ENCODE data around the gene LSMEM2. TPM values are rescaled to one million over a fixed set of nuclear protein-coding genes. Genes with fewer than 3 reads are reported as not detected.
"Not testable (repeated sequence)": the region's sequence is repeated elsewhere in the genome, so short reads cannot be mapped to it uniquely, and the experiment has no call there.

The LSMEM2 gene
- total RNA-seq, 2 experiments from 2014 or later, result not detected

- peak overlapping the region; percentile 45 for H3K4me3 Mint-ChIP-seq
- H3K27me3 Mint-ChIP-seq, result peaks cover 51% of the 10 kb centered on the region
- DNase-seq, result no peak
- H3K4me1 Mint-ChIP-seq, result peaks cover 23% of the 10 kb centered on the region
- H3K36me3 Mint-ChIP-seq, result no peaks in the 10 kb centered on the region
- no peaks in the 10 kb centered on the region for H3K9me3 Mint-ChIP-seq
- H3K27ac Mint-ChIP-seq, result no peak overlapping the region
Measured at GRCh38 chr3:50275141-50275995, 3.5 kb upstream of the LSMEM2 start.

DNA sequence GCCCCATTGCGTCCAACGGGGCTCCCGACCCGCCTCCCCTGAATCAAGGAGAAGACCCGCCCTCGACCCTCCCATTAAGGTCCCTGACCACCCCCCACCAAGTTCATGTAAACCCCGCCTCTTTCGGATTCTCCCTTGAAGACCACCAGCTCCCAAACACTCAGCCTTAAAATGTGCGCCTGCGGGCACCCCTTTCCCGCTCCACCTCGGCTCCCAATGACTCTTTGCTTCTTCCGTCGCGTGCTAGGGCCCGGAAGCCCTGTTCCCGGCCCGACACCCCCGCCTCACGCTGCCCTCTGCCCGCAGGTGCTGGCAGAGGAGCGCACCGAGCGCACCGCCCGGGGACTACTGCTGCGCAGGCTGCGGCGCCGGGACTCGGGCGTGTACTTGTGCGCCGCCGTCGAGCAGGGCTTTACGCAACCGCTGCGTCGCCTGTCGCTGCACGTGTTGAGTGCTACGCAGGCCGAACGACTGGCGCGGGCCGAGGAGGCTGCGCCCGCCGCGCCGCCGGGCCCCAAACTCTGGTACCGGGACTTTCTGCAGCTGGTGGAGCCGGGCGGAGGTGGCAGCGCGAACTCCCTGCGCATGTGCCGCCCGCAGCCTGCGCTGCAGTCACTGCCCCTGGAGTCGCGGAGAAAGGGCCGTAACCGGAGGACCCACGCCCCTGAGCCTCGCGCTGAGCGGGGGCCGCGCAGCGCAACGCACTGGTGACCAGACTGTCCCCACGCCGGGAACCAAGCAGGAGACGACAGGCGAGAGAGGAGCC is 2.7 kb upstream of the LSMEM2 start:
- Mint-ChIP-seq H3K27me3 (peaks cover 51% of the 10 kb centered on the region), H3K4me1 (peaks cover 23% of the 10 kb centered on the region), H3K36me3 (no peaks in the 10 kb centered on the region), H3K27ac (no peak overlapping the region), H3K9me3 (no peaks in the 10 kb centered on the region), H3K4me3 (peak overlapping the region; percentile 45)
- DNase-seq, result peak; percentile 58

GRCh38 chr3:50276762-50277101 is 2.2 kb upstream of the LSMEM2 start:
- H3K4me3 Mint-ChIP-seq, result no peak overlapping the region
- H3K27me3 Mint-ChIP-seq, result peaks cover 46% of the 10 kb centered on the region
- no peak overlapping the region for H3K27ac Mint-ChIP-seq
- no peaks in the 10 kb centered on the region for H3K36me3 Mint-ChIP-seq
- no peak for DNase-seq
- H3K4me1 Mint-ChIP-seq, result peaks cover 20% of the 10 kb centered on the region
- H3K9me3 Mint-ChIP-seq, result no peaks in the 10 kb centered on the region

DNA sequence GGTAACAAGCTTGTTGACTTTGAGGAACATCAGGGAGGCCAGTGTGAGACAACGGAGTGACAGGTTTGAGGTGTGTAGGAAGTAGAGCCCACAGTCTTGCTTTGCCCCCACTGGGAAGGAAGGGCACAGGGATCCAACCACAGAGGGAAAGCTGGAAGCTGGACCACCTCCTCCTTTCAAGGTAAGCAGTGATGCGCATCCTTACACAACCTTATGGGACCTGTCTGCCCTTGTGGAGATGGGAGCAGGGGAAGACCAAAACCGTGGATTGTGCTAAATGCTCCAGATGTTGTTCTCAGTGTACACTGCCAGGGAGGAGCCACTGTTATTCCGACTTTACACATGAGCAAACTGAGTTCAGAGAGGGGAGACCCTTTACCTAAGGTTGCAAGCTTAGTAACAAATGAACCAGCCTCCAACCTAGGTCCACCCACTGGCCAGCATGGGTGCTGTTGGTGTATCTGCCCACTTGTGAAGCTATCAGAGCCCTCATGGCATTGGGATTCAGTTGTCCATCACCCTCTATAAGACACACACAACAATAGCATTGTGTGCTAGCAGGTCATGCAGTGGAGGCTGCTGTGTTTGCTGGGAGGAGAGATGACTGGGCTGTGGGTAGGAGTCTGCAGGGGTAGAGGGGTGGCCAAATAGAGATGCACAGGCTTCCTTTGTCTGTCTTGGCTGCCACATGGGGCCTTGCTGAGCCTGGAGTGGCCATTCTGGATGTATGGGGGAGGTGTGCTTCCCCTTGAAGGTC is 586 bp upstream of the LSMEM2 start:
- Mint-ChIP-seq H3K36me3 (no peaks in the 10 kb centered on the region), H3K4me3 (no peak overlapping the region), H3K4me1 (peaks cover 14% of the 10 kb centered on the region), H3K9me3 (no peaks in the 10 kb centered on the region), H3K27me3 (peaks cover 40% of the 10 kb centered on the region), H3K27ac (no peak overlapping the region)
- no peak for DNase-seq

- H3K27me3 Mint-ChIP-seq, result peaks cover 31% of the 10 kb centered on the region
- H3K36me3 Mint-ChIP-seq, result no peaks in the 10 kb centered on the region
- DNase-seq, result no peak
- H3K27ac Mint-ChIP-seq, result no peak overlapping the region
- H3K4me1 Mint-ChIP-seq, result peaks cover 10% of the 10 kb centered on the region
- H3K4me3 Mint-ChIP-seq, result no peak overlapping the region
- no peaks in the 10 kb centered on the region for H3K9me3 Mint-ChIP-seq
Measured at GRCh38 chr3:50279255-50280016, 549 bp downstream of the LSMEM2 start.

DNA sequence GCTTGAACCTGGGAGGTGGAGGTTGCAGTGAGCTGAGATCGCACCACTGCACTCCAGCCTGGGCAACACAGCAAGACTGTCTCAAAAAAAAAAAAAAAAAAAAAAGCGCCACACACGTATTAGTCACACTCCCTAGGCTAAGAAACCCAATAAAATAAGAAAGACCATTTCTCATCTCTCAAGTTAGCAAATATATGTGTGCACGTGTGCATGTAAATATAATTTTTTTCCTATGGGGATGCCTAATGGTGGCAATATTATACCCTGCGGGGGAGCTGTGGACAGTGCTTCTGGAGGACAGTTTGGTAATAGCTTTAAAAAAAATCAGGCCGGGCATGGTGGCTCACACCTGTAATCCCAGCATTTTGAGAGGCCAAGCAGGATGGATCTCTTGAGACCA is 5.2 kb downstream of the LSMEM2 start:
- H3K4me3 Mint-ChIP-seq, H3K27me3 Mint-ChIP-seq: not testable (repeated sequence)

DNA sequence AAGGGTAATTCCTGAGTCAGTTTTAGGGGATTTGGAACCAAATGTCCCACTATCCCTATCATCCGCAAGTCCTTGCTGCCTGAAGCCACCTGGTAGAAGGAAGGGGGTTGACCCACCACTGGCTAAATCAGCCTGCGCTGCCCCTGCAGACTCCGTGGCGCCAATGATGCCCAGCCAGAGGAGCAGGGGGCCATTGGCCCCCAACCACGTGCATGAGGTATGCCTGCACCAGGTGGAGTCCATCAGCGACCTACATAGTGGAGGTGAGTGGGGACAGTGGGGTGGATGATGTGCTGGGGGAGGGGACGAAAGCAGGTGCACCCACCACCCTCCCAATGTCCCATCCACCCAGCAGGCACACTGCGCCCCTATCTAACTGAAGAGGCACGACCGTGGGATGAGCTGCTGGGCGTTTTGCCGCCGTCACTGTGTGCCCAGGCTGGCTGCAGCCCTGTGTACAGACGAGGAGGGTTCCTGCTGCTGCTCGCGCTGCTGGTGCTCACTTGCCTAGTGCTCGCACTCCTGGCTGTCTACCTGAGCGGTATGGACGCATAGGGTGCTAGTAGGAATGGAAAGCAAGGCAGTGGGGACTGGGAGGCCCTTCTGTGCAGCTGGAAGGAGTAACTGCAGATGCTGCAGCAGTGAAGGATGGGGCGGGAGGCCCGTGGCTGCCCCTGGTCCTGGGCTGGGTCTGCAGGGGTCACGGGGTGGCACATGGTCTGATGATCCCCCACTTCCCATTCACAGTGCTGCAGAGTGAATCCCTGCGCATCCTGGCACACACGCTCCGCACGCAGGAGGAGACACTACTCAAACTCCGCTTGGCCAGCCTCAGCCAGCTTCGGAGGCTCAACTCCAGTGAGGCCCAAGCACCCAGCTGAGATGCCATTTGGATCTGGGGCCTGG is 7.7 kb downstream of the LSMEM2 start:
- no peak overlapping the region for H3K4me3 Mint-ChIP-seq
- no peaks in the 10 kb centered on the region for H3K27me3 Mint-ChIP-seq
- H3K27ac Mint-ChIP-seq, result no peak overlapping the region
- peaks cover 22% of the 10 kb centered on the region for H3K36me3 Mint-ChIP-seq
- H3K4me1 Mint-ChIP-seq, result peaks cover 2% of the 10 kb centered on the region
- no peaks in the 10 kb centered on the region for H3K9me3 Mint-ChIP-seq
- DNase-seq, result no peak

More for the DNA sequence above, 5.2 kb downstream of the LSMEM2 start:
- peaks cover 15% of the 10 kb centered on the region for H3K36me3 Mint-ChIP-seq
- H3K27ac Mint-ChIP-seq, H3K9me3 Mint-ChIP-seq, DNase-seq, H3K4me1 Mint-ChIP-seq: not testable (repeated sequence)

- DNase-seq, result no peak
- Mint-ChIP-seq H3K27ac (no peak overlapping the region), H3K36me3 (peaks cover 22% of the 10 kb centered on the region), H3K4me1 (peaks cover 2% of the 10 kb centered on the region), H3K4me3 (no peak overlapping the region), H3K9me3 (no peaks in the 10 kb centered on the region), H3K27me3 (no peaks in the 10 kb centered on the region)
Measured at GRCh38 chr3:50287262-50287661, 8.4 kb downstream of the LSMEM2 start.

GRCh38 chr3:50288387-50289007 is 9.6 kb downstream of the LSMEM2 start:
- Mint-ChIP-seq H3K27ac (no peak overlapping the region), H3K4me3 (no peak overlapping the region), H3K4me1 (peaks cover 8% of the 10 kb centered on the region), H3K27me3 (no peaks in the 10 kb centered on the region), H3K36me3 (peaks cover 22% of the 10 kb centered on the region), H3K9me3 (no peaks in the 10 kb centered on the region)
- DNase-seq, result no peak

DNA sequence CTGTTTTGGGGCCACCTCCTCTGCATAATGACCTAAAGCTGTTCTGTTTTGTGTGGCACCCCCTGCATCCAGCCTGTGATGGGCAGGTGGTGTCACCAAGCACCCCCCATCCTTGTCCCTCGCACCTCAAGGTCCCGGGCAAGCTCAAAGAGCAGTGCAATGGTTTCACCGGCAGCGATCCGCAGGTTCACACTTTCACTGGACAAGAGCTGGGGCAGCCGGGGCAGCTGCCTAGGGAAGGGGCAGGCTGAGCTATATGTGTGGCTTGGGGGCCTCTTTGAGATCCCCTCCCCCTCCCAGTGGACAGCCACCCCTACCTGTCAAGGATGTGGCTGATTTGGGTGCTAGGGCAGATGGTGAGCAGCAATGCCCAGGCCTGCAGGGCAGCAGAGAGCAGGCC is 10.2 kb downstream of the LSMEM2 start:
- H3K4me3 Mint-ChIP-seq, result no peak overlapping the region
- no peak overlapping the region for H3K27ac Mint-ChIP-seq
- H3K27me3 Mint-ChIP-seq, result no peaks in the 10 kb centered on the region
- no peaks in the 10 kb centered on the region for H3K9me3 Mint-ChIP-seq
- H3K4me1 Mint-ChIP-seq, result peaks cover 8% of the 10 kb centered on the region
- peaks cover 22% of the 10 kb centered on the region for H3K36me3 Mint-ChIP-seq
- no peak for DNase-seq

DNA sequence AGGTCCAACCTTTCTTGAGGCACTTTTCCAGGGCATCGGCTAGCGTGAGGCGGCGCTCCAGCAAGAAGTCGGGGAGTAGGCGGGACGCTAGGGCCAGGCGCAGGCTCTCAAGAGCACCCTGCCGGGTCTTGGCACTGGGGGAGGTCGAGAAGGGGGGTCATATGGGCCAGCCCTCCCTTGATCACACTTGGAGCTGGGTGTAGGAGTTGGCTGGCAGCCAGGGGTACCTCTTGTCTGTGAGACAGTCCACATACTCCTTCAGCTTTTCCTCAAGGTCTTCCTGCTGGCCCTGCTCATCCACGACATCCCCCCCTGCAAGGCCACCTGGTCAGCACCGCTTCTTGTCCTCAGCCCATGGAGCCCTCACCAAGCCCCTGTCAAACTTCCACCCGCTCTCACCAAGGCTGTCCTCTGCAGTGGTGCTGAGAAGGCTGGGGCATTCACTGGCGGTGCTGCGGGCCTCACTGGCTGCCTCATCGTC is 11.3 kb downstream of the LSMEM2 start:
- Mint-ChIP-seq H3K27me3 (no peaks in the 10 kb centered on the region), H3K36me3 (peaks cover 22% of the 10 kb centered on the region), H3K4me3 (peak overlapping the region; percentile 97), H3K4me1 (peaks cover 8% of the 10 kb centered on the region), H3K27ac (no peak overlapping the region), H3K9me3 (no peaks in the 10 kb centered on the region)
- DNase-seq, result no peak

- Mint-ChIP-seq H3K4me3 (peak within 1 kb of the TSS; percentile 97), H3K36me3 (peaks cover 12% of the 10 kb centered on the region), H3K27me3 (no peaks in the 10 kb centered on the region), H3K4me1 (peaks cover 8% of the 10 kb centered on the region), H3K9me3 (no peaks in the 10 kb centered on the region), H3K27ac (peak within 1 kb of the TSS; percentile 94)
- DNase-seq, result peak; percentile 97
Measured at GRCh38 chr3:50292159-50293078, 13.5 kb downstream of the LSMEM2 start, which contains the start of gene IFRD2. IFRD2 (minus strand) TSS chr3:50292429; CDS start chr3:50292274, 155 bp downstream.
